ENCODE measurements around the gene KIAA0753. TPM values are rescaled to one million over a fixed set of nuclear protein-coding genes. Genes with fewer than 3 reads are reported as not detected.

Gene KIAA0753
- total and polyA plus RNA-seq, 9 of the 15 experiments (the other 6 are each of a cell fraction or from before 2014, with no cell fraction given), result 2.0 to 9.0 (median 6.9) TPM

DNA sequence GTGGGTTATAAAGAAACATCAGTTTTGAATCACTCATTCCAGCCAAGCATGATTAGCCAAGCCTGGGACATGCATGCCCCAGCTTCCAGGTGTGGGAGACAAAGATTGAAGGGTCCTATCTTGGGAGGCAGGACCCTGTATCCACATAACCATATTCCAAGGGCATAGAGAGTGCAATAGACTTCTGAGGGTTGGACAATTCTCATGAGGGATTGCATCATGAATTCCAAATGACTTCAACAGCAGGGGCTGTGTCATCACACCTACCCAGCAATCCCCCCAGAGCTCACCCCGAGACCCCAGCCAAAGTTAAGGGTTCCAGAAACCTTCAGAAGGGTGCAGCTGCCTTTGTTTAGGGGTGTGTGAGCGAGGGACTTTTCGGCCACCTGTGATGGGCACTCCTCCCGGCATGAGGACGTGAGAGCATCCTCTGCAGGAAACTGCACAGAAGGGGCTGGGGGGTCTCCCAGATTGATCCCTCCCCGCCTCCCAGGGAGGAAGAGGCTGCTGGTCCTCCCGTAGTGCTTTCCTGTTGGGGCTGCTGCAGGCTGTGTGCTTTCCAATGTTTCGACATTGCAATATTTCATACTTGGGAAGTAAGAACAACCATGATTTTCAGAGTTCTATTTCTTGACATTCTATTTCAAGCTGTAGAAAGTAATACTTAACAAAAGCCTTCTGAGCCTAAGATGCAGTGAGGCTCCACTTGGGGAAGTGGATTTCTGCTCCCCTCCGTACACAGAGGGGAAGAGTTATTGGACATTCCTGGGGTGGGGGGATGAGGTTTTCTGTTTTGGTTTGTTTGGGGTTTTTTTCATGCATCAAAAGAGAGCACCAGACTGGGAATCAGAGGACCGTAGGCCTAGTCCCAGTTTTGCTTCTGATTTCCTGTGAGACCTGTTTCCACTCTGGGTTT, 70.9 kb downstream of the KIAA0753 start:
- no TSS peak for BruUV-seq (replicated peaks)
- H3K9ac ChIP-seq (ENCODE audit: insufficient read depth in 1 of 2, low read depth in 2 of 2, low read length in 2 of 2), result no peak overlapping the region
- H4K20me1 ChIP-seq (replicated peaks; ENCODE audit: control insufficient read depth, insufficient read depth, low read length), result no peaks in the 10 kb centered on the region
- no peaks in the 10 kb centered on the region for H3K27me3 ChIP-seq (ENCODE audit: control insufficient read depth in 2 of 2, insufficient read depth in 2 of 2, low read length in 2 of 2)
- intact Hi-C loops (cut with micrococcal nuclease) (no loop called here), in situ Hi-C loops (cut with MboI) (no loop called here)
- no peak; the same call in 1 of the 3 replicates for ATAC-seq
- no peak overlapping the region for H3K27ac ChIP-seq (ENCODE audit: extremely low read depth, low read depth, low read length)
- 62% methylated on average over 9 of the region's 10 CpGs for WGBS (ENCODE audit: insufficient coverage, low coverage, missing lambda C conversion rate)
- no peak for FAIRE-seq
- no peaks in the 10 kb centered on the region for H3K79me2 ChIP-seq (ENCODE audit: control insufficient read depth, insufficient read depth, low read length)
- H3K9me1 ChIP-seq (ENCODE audit: control insufficient read depth, insufficient read depth, low read length), result no peaks in the 10 kb centered on the region
- H3K4me3 ChIP-seq, result no peak overlapping the region
- ChIA-PET CTCF (ENCODE audit: low intra/inter-chr PET ratio) (no interaction called here), POLR2A (interaction anchor here (1.5 kb wide), 1 partner anchor 11 kb away, joined by 4 read pairs; no protein-coding TSS in a partner anchor)
- no peaks in the 10 kb centered on the region for H3K36me3 ChIP-seq (ENCODE audit: control insufficient read depth, insufficient read depth, low read length)
- no peak overlapping the region for H3K4me2 ChIP-seq (ENCODE audit: insufficient read depth, low read length)
- H3K4me1 ChIP-seq (replicated peaks in 1 of 2; ENCODE audit: control insufficient read depth in 2 of 2, insufficient read depth in 2 of 2, low read length in 2 of 2), result no peaks in the 10 kb centered on the region; a peak in 1 of 5 replicates
- H3K9me3 ChIP-seq (replicated peaks; ENCODE audit: control insufficient read depth, insufficient read depth, low read depth, low read length), result no peaks in the 10 kb centered on the region
- H2AFZ ChIP-seq (ENCODE audit: low read depth, low read length), result no peak overlapping the region
- no peak for DNase-seq (ENCODE audit: extremely low read depth in 1 of 4, low spot score in 3 of 4)
- TF ChIP-seq TRIM24 (IDR thresholded peaks at IDR 0.05) (peak; percentile 23 to 28; a peak in 1 of 4 replicates), CTCF (IDR thresholded peaks at IDR 0.05 in 2 of 3, conservative IDR thresholded peaks at IDR 0.05 in 1 of 3; ENCODE audit: insufficient read depth in 2 of 3, low read depth in 1 of 3, low read length in 3 of 3) (no peak), CBX8 (IDR thresholded peaks at IDR 0.05; ENCODE audit: borderline replicate concordance, extremely low read depth, low read depth, low read length, poor library complexity, severe bottlenecking) (no peak), ESRRA (IDR thresholded peaks at IDR 0.05; ENCODE audit: borderline replicate concordance, low read depth) (no peak), ZBTB11 (CRISPR knock-in tag; IDR thresholded peaks at IDR 0.05) (no peak), ZNF239 (CRISPR knock-in tag; IDR thresholded peaks at IDR 0.05) (no peak), POLR2AphosphoS5 (IDR thresholded peaks at IDR 0.05; ENCODE audit: control insufficient read depth, insufficient read depth, low read depth, low read length) (no peak), ELF4 (CRISPR knock-in tag; IDR thresholded peaks at IDR 0.05) (no peak)
- TF ChIP-seq, protein P1, sequence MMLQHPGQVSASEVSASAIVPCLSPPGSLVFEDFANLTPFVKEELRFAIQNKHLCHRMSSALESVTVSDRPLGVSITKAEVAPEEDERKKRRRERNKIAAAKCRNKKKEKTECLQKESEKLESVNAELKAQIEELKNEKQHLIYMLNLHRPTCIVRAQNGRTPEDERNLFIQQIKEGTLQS (IDR thresholded peaks at IDR 0.05), result peak; percentile 68; the same call in 1 of the 2 replicates
- TF ChIP-seq, protein P1 (CRISPR knock-in tag; conservative IDR thresholded peaks at IDR 0.05), result no peak
- TF ChIP-seq, protein P2, sequence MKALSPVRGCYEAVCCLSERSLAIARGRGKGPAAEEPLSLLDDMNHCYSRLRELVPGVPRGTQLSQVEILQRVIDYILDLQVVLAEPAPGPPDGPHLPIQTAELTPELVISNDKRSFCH (CRISPR knock-in tag; IDR thresholded peaks at IDR 0.05), result no peak
- TF ChIP-seq, protein P2 (tag; IDR thresholded peaks at IDR 0.05), result no peak

All from K562 (cell line).